Measurements from ENCODE around the gene SCMH1.
"Not testable (repeated sequence)": the region's sequence is repeated elsewhere in the genome, so short reads cannot be mapped to it uniquely, and the experiment has no call there.

SCMH1 gene

DNA sequence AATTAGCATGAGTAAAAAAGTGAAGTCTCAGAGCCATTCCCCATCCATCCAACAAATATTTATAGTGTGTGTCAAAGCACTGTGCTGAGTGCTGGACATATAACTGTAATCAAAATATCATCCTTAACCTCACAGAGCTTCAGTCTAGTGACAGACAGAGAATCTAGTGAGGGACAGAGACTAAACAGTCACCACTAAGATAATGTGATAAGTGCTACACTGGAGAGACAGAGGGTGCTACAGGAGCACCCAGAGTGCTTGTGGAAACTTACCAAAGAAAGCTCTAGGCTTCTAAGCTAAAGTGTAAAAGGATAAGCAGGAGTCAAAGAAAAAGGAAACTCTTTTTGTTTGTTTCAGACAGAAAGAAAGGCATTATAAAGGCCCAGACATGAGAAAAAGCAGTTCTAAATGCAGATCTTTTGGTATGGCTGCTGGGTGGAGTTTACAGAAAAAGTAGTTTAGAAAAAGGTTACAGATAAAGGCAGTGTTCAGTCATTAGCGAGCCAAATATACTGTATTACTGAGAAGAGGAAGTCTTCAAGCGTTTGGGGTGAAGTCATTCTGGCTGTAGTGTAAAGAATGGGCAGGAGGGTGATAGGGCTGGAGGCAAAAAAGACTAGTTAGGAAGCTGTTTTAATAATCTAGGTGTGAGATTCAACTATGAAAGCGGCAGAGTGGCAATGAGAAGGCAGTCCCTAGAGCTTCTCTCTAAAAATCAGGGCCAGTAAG is 83.8 kb downstream of the SCMH1 start:
- no peak for DNase-seq (ENCODE audit: low read depth in 2 of 3, low spot score in 1 of 3)

DNA sequence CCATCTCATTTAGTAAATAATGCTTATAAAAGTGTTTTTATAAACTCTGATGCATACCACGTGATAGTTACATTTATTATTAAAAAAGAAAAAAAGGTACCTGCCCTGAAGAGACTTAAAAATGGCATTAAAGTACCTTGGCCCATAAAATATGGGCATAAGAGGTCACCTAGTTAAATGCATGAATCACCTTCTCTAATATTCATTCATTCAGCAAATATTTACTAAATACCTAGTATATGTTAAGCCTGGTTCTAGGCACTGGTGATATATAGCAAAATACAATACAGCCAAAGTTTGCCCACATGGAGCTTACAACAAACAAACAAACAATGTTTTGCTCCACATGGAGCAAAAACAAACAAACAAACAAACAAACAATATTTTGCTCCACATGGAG is 87.0 kb downstream of the SCMH1 start:
- DNase-seq (ENCODE audit: low read depth in 2 of 3, low spot score in 1 of 3): no peak

DNA sequence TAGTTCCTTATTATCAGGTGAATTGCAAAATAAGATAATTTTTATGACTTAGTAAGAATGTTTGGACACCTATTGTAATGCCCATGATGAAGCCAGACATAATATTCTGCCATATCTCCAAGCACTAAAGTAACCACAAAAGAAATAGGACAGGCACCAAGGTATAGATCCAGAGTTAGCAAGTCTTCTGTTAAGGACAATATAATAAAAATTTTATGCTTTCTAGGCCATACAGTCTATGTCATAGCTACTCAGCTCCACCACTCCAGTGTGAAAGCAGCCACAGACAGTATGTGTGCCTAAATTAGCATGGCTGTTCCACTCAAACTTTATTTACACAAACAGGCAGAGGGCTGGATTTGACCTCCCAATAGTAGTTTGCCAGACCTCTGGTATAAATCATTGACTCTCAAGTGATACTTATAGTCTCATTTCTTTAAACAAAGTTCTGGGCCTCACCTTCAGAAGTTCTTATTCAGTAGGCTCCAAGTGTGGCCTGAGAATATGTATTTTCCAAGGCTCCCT is 88.3 kb downstream of the SCMH1 start:
- no peak for DNase-seq (ENCODE audit: low read depth in 2 of 3, low spot score in 1 of 3)

DNA sequence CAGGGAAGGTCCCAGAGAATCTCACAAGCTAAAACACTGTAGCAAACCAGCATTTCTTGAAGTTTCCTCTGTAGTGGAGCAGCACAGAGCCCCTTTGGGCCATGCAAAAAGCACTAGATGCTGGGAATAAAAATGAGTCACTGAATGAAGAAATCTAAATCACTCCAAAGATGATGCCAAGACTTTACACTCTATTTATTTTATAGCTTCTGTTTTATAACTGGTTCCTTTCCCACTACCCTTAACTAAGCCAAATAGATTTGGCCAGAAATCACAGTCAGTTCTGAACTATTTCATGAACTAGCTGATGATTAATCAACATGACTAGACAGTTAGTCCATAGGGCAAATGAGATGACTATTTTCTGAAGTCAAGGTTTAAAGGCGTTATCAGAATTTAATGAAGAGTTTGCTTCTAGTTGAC is 89.5 kb downstream of the SCMH1 start:
- no peak for DNase-seq (ENCODE audit: low read depth in 2 of 3, low spot score in 1 of 3)

DNA sequence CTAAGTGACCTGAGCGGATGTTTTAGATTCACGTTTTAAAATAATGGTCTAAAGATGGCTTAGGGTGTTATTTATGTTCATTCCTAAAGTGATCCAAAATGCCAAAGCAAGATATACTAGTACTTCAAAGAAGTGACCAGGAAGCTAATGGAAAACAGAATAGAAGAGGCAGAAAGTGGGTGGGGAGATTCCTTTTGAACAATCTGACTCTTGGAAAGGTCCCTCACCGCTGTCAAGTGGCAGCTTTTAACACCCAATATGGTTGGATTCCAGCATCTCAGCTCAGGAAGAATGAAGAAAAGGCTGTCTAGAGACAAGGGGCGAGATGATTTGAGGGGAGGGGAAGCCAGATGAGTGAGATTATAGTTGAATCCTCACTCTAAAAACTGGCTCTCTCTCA is 90.3 kb downstream of the SCMH1 start:
- no peak for DNase-seq (ENCODE audit: low read depth in 2 of 3, low spot score in 1 of 3)

DNA sequence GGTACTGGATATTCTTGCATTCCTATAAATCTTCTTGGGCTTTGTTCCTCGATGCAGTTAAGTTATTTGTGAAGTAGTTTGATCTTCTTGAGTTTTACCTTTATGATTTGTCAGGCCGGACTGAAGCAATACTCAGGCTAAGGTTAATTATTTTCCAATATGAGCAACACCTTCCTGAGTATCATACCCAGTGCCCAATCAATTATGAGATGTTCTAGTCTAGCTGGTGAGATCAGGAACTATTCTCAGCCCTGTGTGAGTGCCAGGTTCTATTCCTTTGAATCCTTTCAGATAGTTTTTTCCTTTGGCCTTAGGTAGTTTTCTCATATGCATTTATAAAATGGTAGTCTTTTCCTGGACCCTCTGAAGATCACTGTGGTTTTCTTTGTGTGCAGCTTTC is 92.5 kb downstream of the SCMH1 start:
- DNase-seq (ENCODE audit: low read depth in 2 of 3, low spot score in 1 of 3): no peak

DNA sequence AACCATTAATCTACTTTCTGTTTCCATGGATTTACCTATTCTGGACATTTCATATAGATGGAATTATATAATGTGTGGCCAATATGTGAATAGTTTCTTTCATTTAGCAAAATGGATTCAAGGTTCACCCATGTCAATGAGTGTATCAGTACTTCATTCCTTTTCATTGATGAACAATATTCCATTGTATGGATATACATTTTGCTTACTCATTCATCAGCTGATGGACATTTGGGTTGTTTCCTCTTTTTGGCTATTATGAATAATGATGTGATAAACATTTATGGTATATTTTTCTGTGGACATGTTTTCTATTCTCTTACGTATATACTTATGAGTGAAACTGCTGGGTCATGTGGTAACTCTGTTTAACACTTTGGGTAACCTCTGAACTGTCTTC is 97.8 kb downstream of the SCMH1 start:
- no peak for DNase-seq (ENCODE audit: low read depth in 2 of 3, low spot score in 1 of 3)

DNA sequence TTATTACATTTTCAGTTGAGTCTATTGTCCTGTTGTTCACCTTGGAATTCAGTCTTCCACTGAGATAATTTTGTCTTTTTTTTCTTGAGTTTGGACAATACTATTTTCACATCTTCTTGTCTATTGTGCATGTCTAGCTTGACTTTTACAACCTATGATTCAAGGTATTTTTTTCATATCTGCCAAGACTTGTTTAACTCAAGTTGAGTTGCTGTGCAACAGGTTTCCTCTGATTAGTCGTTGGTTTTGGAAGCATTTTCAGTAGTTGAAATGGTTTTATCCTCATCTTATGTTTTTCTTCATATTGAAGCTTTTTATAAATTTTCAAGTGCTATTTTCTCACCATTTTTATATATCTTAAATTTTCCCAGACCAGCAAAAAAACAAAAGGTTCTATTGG is 103.6 kb downstream of the SCMH1 start:
- DNase-seq (ENCODE audit: low read depth in 2 of 3, low spot score in 1 of 3): no peak

DNA sequence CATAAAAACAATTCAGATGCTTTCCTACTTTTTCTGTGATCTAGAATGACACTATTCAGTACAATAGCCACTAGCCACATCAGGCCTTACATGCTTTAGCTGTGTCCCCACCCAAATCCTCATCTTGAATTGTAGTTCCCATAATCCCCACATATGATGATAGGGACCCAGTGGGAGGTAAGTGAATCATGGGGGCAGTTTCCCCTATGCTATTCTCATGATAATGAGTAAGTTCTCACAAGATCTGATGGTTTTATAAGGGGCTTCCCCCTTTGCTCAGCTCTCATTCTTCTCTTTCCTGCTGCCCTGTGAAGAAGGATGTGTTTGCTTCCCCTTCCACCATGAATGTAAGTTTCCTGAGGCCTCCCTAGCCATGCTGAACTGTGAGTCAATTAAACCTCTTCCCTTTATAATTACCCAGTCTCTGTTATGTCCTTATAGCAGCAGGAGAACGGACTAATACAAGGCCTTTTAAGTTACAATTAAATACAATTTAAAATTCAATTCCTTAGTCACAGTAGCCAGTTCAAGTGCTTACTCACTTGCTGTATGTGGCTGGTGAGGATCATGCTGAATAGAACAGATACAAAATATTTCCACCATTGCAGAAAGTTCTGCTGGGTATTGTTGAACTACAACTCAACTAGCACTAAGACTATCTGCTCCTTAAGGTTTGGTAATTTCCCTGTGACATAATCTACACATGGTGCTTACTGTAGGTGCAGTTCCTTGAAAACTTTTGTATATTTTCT is 106.7 kb downstream of the SCMH1 start:
- no peak for DNase-seq (ENCODE audit: low read depth in 2 of 3, low spot score in 1 of 3)

DNA sequence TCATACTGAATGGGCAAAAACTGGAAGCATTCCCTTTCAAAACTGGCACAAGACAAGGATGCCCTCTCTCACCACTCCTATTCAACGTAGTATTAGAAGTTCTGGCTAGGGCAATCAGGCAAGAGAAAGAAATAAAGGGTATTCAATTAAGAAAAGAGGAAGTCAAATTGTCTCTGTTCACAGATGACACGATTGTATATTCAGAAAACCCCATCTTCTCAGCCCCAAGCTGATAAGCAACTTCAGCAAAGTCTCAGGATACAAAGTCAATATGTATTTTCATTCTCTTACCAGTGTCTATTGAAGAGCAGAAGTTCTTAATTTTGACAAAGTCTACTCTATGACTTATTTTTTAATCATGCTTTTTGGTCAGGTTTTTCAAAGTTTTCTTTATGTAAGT is 107.8 kb downstream of the SCMH1 start:
- DNase-seq (ENCODE audit: low read depth in 2 of 3, low spot score in 1 of 3): not testable (repeated sequence)

DNA sequence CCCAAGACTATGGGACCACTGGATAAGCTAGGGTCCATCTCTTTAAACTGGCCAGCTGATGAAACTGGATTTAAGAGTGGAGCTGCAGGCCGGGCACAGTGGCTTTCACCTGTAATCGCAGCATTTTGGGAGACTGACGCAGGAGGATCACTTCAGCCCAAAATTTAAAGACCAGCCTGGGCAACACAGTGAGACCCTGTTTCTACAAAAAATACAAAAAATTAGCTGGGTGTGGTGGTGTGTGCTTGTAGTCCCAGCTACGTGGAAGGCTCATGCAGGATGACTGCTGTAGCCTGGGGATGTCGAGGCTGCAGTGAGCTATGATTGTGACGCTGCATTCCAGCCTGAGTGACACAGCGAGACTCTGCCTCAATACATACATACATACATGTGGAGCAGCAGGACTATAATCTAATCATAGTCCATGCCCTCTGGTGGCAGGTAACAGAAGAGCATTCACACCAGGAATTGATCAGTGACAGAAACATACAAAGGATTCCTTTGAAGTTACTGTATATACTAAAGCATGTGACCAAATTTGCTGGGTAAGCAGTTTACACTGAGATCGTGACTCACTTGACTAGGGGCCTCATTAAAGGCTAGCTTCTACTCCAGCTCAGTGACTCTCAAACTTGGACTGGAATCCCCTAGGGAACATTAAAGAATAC is 119.1 kb downstream of the SCMH1 start:
- DNase-seq (ENCODE audit: low read depth in 2 of 3, low spot score in 1 of 3): no peak

DNA sequence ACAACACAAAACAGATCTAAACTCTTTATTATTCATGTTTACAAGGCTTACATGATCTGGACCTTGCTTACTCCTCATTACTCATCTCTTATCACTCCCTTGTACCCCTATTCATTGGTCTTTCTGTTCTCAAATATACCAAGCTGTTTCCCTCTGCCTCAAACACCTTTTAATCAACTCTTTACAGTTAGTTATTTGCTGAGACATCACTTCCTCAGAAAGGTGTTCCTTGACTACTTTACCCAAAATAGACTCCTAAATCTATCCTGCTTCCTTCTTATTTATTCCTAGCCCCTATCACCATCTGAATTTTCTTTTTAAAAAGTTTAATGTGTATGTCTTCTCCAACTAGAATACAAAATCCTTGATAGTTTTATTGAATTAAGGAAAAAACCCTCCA is 120.0 kb downstream of the SCMH1 start:
- DNase-seq (ENCODE audit: low read depth in 2 of 3, low spot score in 1 of 3): no peak

DNA sequence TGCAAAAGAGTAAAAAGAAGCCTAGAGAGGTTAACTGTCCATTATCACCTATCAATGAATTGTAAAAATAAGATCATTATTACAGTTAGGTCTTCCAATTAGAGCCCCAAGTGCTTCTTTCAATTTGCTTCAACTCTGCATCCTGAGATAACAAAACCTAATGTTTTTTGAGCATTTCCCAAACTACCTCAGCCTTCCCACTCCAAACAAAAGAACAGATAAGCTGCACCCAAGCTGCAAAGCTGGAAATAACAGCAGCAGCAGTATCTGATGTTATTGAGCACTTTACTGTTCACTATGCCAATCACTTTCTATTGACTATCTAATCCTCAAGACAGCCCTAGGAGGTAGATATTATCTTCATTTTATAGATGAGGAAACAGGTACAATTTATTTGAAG is 123.5 kb downstream of the SCMH1 start:
- DNase-seq (ENCODE audit: low read depth in 2 of 3, low spot score in 1 of 3): no peak

DNA sequence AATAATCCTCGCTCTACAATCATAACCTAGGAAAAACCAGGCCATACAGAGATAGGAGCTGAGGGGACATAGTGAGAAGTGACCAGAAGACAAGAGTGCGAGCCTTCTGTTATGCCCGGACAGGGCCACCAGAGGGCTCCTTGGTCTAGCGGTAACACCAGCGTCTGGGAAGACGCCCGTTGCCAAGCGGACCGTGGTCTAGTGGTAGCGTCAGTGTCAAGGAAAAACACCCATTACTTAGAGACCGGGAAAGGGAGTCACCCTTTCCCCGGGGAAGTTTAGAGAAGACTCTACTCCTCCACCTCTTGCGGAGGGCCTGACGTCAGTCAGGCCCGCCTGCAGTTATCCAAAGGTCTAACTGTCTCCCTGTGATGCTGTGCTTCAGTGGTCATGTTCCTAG is 124.9 kb downstream of the SCMH1 start:
- DNase-seq (ENCODE audit: low read depth in 2 of 3, low spot score in 1 of 3): not testable (repeated sequence)

DNA sequence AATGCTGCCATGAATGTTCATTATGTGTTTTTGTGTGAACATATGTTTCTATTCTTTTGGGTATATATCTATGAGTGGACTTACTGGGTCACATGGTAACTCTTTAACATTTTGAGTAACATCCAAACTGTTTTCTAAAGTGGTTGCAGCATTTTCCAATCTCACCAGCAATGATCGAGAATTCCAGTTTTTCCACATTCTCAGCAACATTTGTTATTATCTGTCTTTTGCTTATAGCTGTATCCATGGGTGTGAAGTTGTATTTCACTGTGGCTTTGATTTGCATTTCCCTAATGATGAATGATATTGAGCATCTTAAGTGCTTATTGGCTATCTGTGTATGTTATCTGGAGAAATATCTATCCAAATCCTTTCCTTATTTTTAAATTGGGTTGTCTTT is 131.4 kb downstream of the SCMH1 start:
- no peak for DNase-seq (ENCODE audit: low read depth in 2 of 3, low spot score in 1 of 3)

DNA sequence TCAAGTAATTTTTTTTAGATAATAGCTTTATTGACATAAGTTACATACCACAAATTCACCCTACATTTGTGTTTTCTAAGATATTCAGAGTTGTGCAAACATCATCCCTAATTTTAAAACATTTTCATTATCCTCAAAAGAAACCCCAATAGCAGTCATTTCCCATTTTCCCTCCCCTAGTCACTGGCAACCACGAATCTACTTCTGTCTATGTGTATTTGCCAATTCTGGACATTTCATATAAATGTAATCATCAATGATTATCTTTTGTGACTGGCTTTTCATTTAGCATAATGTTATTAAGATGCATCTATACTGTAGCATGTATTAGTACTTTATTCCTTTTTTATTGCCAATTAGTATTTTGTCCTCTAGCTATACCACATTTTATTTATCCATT is 131.8 kb downstream of the SCMH1 start:
- no peak for DNase-seq (ENCODE audit: low read depth in 2 of 3, low spot score in 1 of 3)

DNA sequence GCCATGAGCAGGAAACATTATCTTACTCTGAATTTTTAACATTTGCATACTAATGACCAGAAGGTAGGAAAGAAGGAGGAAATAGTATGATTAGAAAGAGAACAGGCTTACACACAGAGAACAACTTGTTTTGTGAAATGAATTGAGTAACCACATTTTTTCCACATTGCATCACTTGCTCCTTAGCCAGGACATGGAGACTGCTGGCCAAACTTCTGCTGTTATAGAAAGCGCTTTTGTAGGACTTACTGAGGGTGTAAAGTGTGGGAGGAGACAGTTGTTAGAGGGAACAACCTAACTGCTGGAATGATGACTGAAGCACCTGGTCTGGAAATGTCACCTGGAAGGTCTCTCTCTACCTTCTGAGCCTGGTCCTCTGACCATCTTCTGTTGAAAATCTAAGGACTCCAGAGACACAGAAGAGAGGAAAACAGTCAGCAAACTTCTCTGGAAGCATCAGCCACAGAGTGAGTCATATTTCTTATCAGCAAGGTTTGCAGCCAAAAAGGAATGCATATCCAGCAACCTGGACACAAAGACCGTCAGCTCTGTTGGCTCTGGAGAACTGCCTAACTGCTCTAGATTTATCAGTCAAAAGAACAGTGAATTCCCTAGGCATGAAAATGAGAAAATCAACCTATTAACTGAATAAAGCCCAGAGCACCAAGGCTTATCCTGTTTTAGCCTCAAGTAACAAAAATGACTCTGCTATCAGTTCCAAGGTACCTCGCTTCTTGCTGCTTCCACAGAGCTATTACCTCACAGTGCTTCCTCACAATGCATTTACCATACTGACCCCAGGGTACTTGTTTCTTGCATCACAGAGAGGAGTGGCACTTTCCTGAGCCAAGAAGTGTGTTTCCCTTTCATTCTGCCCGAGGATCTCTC is 132.6 kb downstream of the SCMH1 start:
- DNase-seq (ENCODE audit: low read depth in 2 of 3, low spot score in 1 of 3): no peak

DNA sequence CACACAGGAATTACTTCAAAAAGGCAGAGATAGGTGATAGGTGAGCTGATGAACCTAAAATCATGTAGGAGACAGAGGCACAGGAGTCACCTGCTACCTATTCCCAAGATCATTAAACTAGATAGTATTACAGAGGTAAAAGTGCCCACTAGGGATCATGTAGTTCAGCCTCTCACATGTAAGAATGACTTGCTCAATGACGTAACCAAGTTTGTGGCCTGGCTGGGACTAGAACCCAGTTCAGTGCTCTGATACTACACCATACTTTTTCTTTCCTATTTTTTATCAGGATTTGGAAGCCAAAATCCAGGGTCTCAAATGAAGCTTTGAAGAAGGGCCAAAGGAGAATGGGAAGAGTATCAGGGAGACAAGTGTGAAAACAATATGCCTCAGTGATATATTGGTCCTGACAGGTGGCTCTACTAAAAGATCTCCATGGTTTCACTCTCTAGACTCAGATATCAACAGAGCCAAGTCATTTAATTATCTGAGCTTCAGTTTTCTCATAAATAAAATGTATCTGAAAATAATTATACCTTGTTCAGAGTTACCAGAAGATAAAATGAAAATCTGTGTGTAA is 133.3 kb downstream of the SCMH1 start:
- no peak for DNase-seq (ENCODE audit: low read depth in 2 of 3, low spot score in 1 of 3)

DNA sequence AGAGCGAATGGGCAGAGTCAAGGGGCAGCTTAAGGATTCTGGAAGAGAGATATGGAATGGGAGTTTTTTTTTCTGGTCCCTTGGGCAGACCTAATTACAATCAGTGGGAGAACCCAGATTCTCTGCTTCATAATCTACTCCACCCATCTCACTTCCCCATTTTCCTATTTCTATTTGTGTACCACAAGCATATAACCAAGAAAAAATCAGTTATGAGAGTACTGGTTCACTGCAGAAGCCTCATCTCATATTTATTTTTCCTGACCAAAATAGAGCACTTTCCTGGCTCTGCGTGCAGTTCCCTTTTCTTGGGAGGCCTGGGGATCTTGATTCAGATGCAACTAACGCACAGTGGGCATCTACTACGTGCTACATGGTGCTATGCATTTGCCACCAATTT is 138.3 kb downstream of the SCMH1 start:
- DNase-seq (ENCODE audit: low read depth in 2 of 3, low spot score in 1 of 3): no peak

DNA sequence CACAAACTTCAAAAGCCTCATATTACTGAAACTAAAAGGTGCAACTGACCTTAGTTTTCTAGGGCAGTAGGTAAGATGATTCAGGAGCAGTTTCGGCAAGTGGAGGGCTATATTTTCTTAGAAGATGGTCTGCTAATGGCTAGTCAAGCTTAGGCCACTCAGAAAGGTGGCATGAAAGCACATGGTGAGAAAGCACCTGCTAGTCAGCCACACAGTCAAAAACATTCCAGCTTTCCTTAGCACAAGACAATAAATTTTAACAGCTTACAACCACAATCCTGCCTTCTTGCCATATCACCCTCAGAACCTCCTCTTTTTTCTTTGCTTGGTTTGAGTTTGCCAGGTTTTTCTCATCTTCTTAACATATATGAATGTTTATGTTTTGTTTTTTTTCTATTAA is 139.5 kb downstream of the SCMH1 start:
- DNase-seq (ENCODE audit: low read depth in 2 of 3, low spot score in 1 of 3): no peak

All from stimulated activated CD4-positive, alpha-beta T cell treated with anti-CD3 and anti-CD28 coated beads, Interleukin-12 subunit alpha, Interleukin-12 subunit beta, amount 100 ng/mL, for 48 hours (primary cell).